ENCODE results near the gene CTNNA3.

DNA sequence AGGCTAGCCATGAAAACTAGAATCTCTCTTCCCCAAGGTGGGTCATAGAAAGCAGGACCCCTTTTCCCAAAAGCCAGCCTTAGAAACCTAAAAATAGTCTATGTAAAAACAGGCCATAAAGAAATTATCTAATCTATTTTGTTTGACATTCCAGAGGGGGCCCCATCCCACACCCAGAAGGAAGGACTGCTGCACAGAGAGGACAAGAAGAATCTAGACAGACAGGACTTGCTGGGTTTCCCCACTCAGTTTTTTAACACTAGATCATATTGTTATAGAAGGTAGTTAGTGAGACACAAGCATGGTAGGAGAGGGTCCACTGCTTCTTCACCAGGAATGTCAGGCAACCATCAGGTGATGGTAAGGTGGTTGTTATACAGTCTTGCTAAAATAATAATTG, 413.1 kb downstream of the CTNNA3 start:
- TF ChIP-seq CTCF (IDR thresholded peaks at IDR 0.05) (no peak), POLR2A (IDR thresholded peaks at IDR 0.05) (no peak)

Data from testis (tissue), 2 donors.